Thoracic aorta (tissue), 2 donors: ENCODE data around the gene ZNF212. TPM values are rescaled to one million over a fixed set of nuclear protein-coding genes. Genes with fewer than 3 reads are reported as not detected.

Experiments used
- ATAC-seq: fragments of 150-250 bp; one replicate; pipeline ENCODE4 v1.8.0; 2017; ENCODE audit warnings: low read depth; ENCODE audit not compliant: insufficient number of reproducible peaks, low FRiP score
- DNase-seq: peaks from one replicate; pipeline ENCODE4 v3.0.0-alpha.2; 2020; ENCODE audit warnings: low spot score
- H3K27ac ChIP-seq, 2 donors: fragments of 200-600 bp; sonication (generic); 1 replicate in 1 of 2; 2 replicates in 1 of 2; pipeline ENCODE4 v1.5.1; 2016; ENCODE audit warnings: mild to moderate bottlenecking in 2 of 2, moderate library complexity in 2 of 2
- H3K27me3 ChIP-seq: fragments of 200-600 bp; sonication (generic); replicated peaks from 2 replicates; pipeline ENCODE4 v1.6.0; 2016; ENCODE audit warnings: mild to moderate bottlenecking; ENCODE audit not compliant: insufficient read depth
- H3K36me3 ChIP-seq: fragments of 200-600 bp; sonication (generic); one replicate; pipeline ENCODE4 v1.5.1; 2016
- H3K4me1 ChIP-seq, 2 donors: fragments of 200-600 bp; sonication (generic); 1 replicate in 1 of 2; 2 replicates in 1 of 2; pipeline versions ENCODE4 v1.5.1 to v1.6.0; 2016; ENCODE audit warnings: low read depth in 2 of 2, mild to moderate bottlenecking in 1 of 2; ENCODE audit not compliant: control insufficient read depth in 1 of 2
- H3K4me3 ChIP-seq: fragments of 200-600 bp; sonication (generic); 2 replicates; pipeline ENCODE4 v1.5.1; 2016; ENCODE audit warnings: mild to moderate bottlenecking
- H3K9me3 ChIP-seq: fragments of 200-600 bp; sonication (generic); 2 replicates; pipeline ENCODE4 v1.5.1; 2016
- CTCF ChIP-seq: fragments of 200-600 bp; sonication (generic); IDR thresholded peaks from one replicate; pipeline ENCODE4 v1.5.1; 2019; ENCODE audit warnings: antibody characterized with exemption
- total RNA-seq, 2 donors: library from RNA; depleted of rRNA; stranded (reverse); fragments of >200 nt; gene quantifications; one replicate each; pipeline versions ENCODE4 v1.1.0 to v1.2.3, GENCODE V29; 2016

ZNF212 gene
- total RNA-seq = 1 to 10 TPM; 6.6 to 8.3 TPM

- Histone ChIP-seq H3K27me3 (no peaks in the 10 kb centered on the region), H3K36me3 (no peaks in the 10 kb centered on the region), H3K27ac (peak within 1 kb of the TSS; percentile 22 to 53), H3K4me3 (peak within 1 kb of the TSS; percentile 95), H3K4me1 (peaks cover 11 to 23% of the 10 kb centered on the region in 2 donors), H3K9me3 (no peaks in the 10 kb centered on the region)
- DNase-seq = peak; percentile 75
- ATAC-seq = peak; percentile 95
- peak; percentile 72 for TF ChIP-seq CTCF
Observed at GRCh38 chr7:149239345-149240143, at the start of gene ZNF212. ZNF212 (plus strand) TSS chr7:149239651; CDS start chr7:149239779, 128 bp downstream.

- H3K27me3 ChIP-seq = no peaks in the 10 kb centered on the region
- peaks cover 9 to 13% of the 10 kb centered on the region in 2 donors for H3K4me1 ChIP-seq
- H3K4me3 ChIP-seq = no peak overlapping the region
- no peak for TF ChIP-seq CTCF
- no peaks in the 10 kb centered on the region for H3K9me3 ChIP-seq
- ATAC-seq (no peak), DNase-seq (no peak)
- H3K27ac ChIP-seq = no peak overlapping the region
- H3K36me3 ChIP-seq = no peaks in the 10 kb centered on the region
Observed at GRCh38 chr7:149191851-149192250, 47.6 kb upstream of the ZNF212 start.

GRCh38 chr7:149194799-149195179 lies 44.7 kb upstream of the ZNF212 start:
- Histone ChIP-seq H3K36me3 (peaks cover 16% of the 10 kb centered on the region), H3K4me1 (peaks cover 14 to 22% of the 10 kb centered on the region in 2 donors), H3K4me3 (peak overlapping the region; percentile 95), H3K9me3 (no peaks in the 10 kb centered on the region), H3K27me3 (no peaks in the 10 kb centered on the region), H3K27ac (peak overlapping the region; percentile 79 to 82)
- DNase-seq (no peak), ATAC-seq (no peak)
- TF ChIP-seq CTCF = no peak

GRCh38 chr7:149195180-149196150 lies 44.0 kb upstream of the ZNF212 start, which contains the start of gene ZNF282:
ZNF282 (plus strand) TSS chr7:149195546; CDS start chr7:149195590, 44 bp downstream.
- DNase-seq = peak; percentile 67

More at GRCh38 chr7:149195180-149196150, 44.0 kb upstream of the ZNF212 start, which contains the start of gene ZNF282:
- TF ChIP-seq CTCF = peak; percentile 55
- peak; percentile 80 for ATAC-seq
- peak within 1 kb of the TSS; percentile 95 for H3K4me3 ChIP-seq
- no peaks in the 10 kb centered on the region for H3K9me3 ChIP-seq
- peaks cover 20% of the 10 kb centered on the region for H3K36me3 ChIP-seq
- H3K27me3 ChIP-seq = no peaks in the 10 kb centered on the region
- H3K27ac ChIP-seq = peak within 1 kb of the TSS; percentile 79 to 82
- H3K4me1 ChIP-seq = peaks cover 14 to 22% of the 10 kb centered on the region in 2 donors
